H9 (cell line): ENCODE data around the gene DAPK1. TPM values are rescaled to one million over a fixed set of nuclear protein-coding genes. Genes with fewer than 3 reads are reported as not detected.
A peak's percentile ranks its signal among the peaks of the same experiment; 100 is the strongest.

Experiments used
- DNase-seq: peaks from one replicate; pipeline ENCODE4 v3.0.0-alpha.2; 2017
- H2AFZ ChIP-seq: one replicate; pipeline ENCODE4 v1.6.1; 2013; ENCODE audit warnings: mild to moderate bottlenecking, low read length, control low read depth, moderate library complexity
- H2AK5ac ChIP-seq: 2 replicates; pipeline ENCODE4 v1.6.1; 2013; ENCODE audit warnings: low read length, control low read depth, mixed read lengths; ENCODE audit not compliant: insufficient read length
- H2BK120ac ChIP-seq: one replicate; pipeline ENCODE4 v1.6.1; 2013; ENCODE audit warnings: low read depth, mild to moderate bottlenecking, low read length, control low read depth, inconsistent platforms; ENCODE audit not compliant: poor library complexity, severe bottlenecking
- H2BK12ac ChIP-seq: 2 replicates; pipeline ENCODE4 v1.6.1; 2013; ENCODE audit warnings: low read length, control low read depth, mixed read lengths, low read depth; ENCODE audit not compliant: insufficient read length
- H2BK15ac ChIP-seq: 2 replicates; pipeline ENCODE4 v1.6.1; 2013; ENCODE audit warnings: low read depth, low read length, control low read depth
- H2BK20ac ChIP-seq: one replicate; pipeline ENCODE4 v1.6.1; 2013; ENCODE audit warnings: low read depth, mild to moderate bottlenecking, low read length, control low read depth, inconsistent platforms; ENCODE audit not compliant: poor library complexity, severe bottlenecking
- H2BK5ac ChIP-seq: 2 replicates; pipeline ENCODE4 v1.6.1; 2013; ENCODE audit warnings: low read length, control low read depth, mixed read lengths; ENCODE audit not compliant: insufficient read length
- H3K14ac ChIP-seq: 2 replicates; pipeline ENCODE4 v1.6.1; 2013; ENCODE audit warnings: low read length, control low read depth; ENCODE audit not compliant: insufficient read depth
- H3K18ac ChIP-seq: 2 replicates; pipeline ENCODE4 v1.6.1; 2013; ENCODE audit warnings: low read depth, mild to moderate bottlenecking, mixed read lengths, low read length, control low read depth; ENCODE audit not compliant: insufficient read length
- H3K23ac ChIP-seq: 2 replicates; pipeline ENCODE4 v1.6.1; 2013; ENCODE audit warnings: low read length, control low read depth, mixed read lengths, low read depth; ENCODE audit not compliant: insufficient read length
- H3K23me2 ChIP-seq: 2 replicates; pipeline ENCODE4 v1.6.1; 2013; ENCODE audit warnings: low read depth, mild to moderate bottlenecking, mixed read lengths, low read length, control low read depth; ENCODE audit not compliant: insufficient read length, poor library complexity, severe bottlenecking
- H3K27ac ChIP-seq: 2 replicates; pipeline ENCODE4 v1.5.1; 2013; ENCODE audit warnings: low read length, control low read depth, mixed read lengths, low read depth; ENCODE audit not compliant: insufficient read length
- H3K27me3 ChIP-seq: 2 replicates; pipeline ENCODE4 v1.6.1; 2013; ENCODE audit warnings: low read length, control low read depth, inconsistent platforms; ENCODE audit not compliant: insufficient read depth
- H3K4ac ChIP-seq: 2 replicates; pipeline ENCODE4 v1.6.1; 2013; ENCODE audit warnings: low read depth, mild to moderate bottlenecking, control low read depth, inconsistent platforms, low read length, moderate library complexity
- H3K4me1 ChIP-seq: 2 replicates; pipeline ENCODE4 v1.6.1; 2013; ENCODE audit warnings: low read length, control low read depth, inconsistent platforms; ENCODE audit not compliant: insufficient read depth
- H3K4me2 ChIP-seq: 2 replicates; pipeline ENCODE4 v1.6.1; 2013; ENCODE audit warnings: low read length, control low read depth, mixed read lengths; ENCODE audit not compliant: insufficient read length, insufficient read depth
- H3K56ac ChIP-seq: 2 replicates; pipeline ENCODE4 v1.6.1; 2013; ENCODE audit warnings: low read depth, mild to moderate bottlenecking, mixed read lengths, low read length, control low read depth; ENCODE audit not compliant: insufficient read length
- H3K79me1 ChIP-seq: 2 replicates; pipeline ENCODE4 v1.6.1; 2013; ENCODE audit warnings: low read depth, mild to moderate bottlenecking, moderate library complexity, low read length, control low read depth, inconsistent platforms; ENCODE audit not compliant: insufficient read depth, poor library complexity, severe bottlenecking
- H3K79me2 ChIP-seq: 2 replicates; pipeline ENCODE4 v1.6.1; 2013; ENCODE audit warnings: low read length, control low read depth, inconsistent platforms; ENCODE audit not compliant: insufficient read depth
- H3K9ac ChIP-seq: 2 replicates; pipeline ENCODE4 v1.6.1; 2013; ENCODE audit warnings: low read length, control low read depth, mixed read lengths; ENCODE audit not compliant: insufficient read length; ENCODE audit errors: extremely low read depth
- H3K9me3 ChIP-seq: one replicate; pipeline ENCODE4 v1.6.1; 2013; ENCODE audit warnings: low read depth, low read length, inconsistent platforms; ENCODE audit not compliant: control insufficient read depth
- H3T11ph ChIP-seq: one replicate; pipeline ENCODE4 v1.6.1; 2013; ENCODE audit warnings: mild to moderate bottlenecking, low read length, control low read depth, inconsistent platforms
- H4K20me1 ChIP-seq: one replicate; pipeline ENCODE4 v1.6.1; 2013; ENCODE audit not compliant: control insufficient read depth, insufficient read length, insufficient read depth
- H4K5ac ChIP-seq: 2 replicates; pipeline ENCODE4 v1.6.1; 2013; ENCODE audit warnings: low read depth, mild to moderate bottlenecking, mixed read lengths, low read length, control low read depth; ENCODE audit not compliant: insufficient read length
- H4K8ac ChIP-seq: replicated peaks from 2 replicates; pipeline ENCODE4 v1.6.1; 2013; ENCODE audit warnings: low read length, control low read depth, mixed read lengths, low read depth; ENCODE audit not compliant: insufficient read length
- H4K91ac ChIP-seq: 2 replicates; pipeline ENCODE4 v1.6.1; 2013; ENCODE audit warnings: low read depth, mild to moderate bottlenecking, moderate library complexity, mixed read lengths, low read length, control low read depth; ENCODE audit not compliant: insufficient read length
- H3K27ac Mint-ChIP-seq, 3 experiments: 2 replicates in 2 of 3; 3 replicates in 1 of 3; pipeline ENCODE4 v1.8.0; 2020 to 2021; ENCODE audit warnings: mixed read lengths in 3 of 3, mild to moderate bottlenecking in 1 of 3, moderate library complexity in 1 of 3
- H3K27me3 Mint-ChIP-seq: 2 replicates; pipeline ENCODE4 v1.8.0; 2021; ENCODE audit warnings: low read depth, mild to moderate bottlenecking, moderate library complexity, mixed read lengths
- H3K36me3 Mint-ChIP-seq, 3 experiments: 2 replicates in 2 of 3; 3 replicates in 1 of 3; pipeline ENCODE4 v1.8.0; 2020 to 2021; ENCODE audit warnings: low read depth in 3 of 3, mixed read lengths in 3 of 3; ENCODE audit not compliant: insufficient read depth in 1 of 3
- H3K4me1 Mint-ChIP-seq, 2 experiments: 2 replicates each; pipeline ENCODE4 v1.8.0; 2020; ENCODE audit warnings: mixed read lengths in 2 of 2
- H3K4me3 Mint-ChIP-seq, 2 experiments: 2 replicates in 1 of 2; 3 replicates in 1 of 2; pipeline ENCODE4 v1.8.0; 2020 to 2021; ENCODE audit warnings: mild to moderate bottlenecking in 2 of 2, mixed read lengths in 2 of 2, moderate library complexity in 1 of 2
- H3K9me3 Mint-ChIP-seq, 2 experiments: 2 replicates in 1 of 2; 3 replicates in 1 of 2; pipeline ENCODE4 v1.8.0; 2020; ENCODE audit warnings: mild to moderate bottlenecking in 2 of 2, mixed read lengths in 2 of 2, moderate library complexity in 1 of 2
- CTCF ChIP-seq: fragments of 200-600 bp; sonication (generic); conservative IDR thresholded peaks from 3 replicates; pipeline ENCODE4 v1.8.0; 2021; ENCODE audit warnings: antibody characterized with exemption, mild to moderate bottlenecking
- WGBS: extraction: QIAGEN DNeasy Blood & Tissue Kit; methylation state at CpG from one replicate; pipeline ENCODE4 v1.1.7; 2013; ENCODE audit warnings: missing lambda C conversion rate, low lambda C conversion rate, mixed read lengths; ENCODE audit not compliant: insufficient read length; ENCODE audit errors: extremely low coverage; 5-methylcytosine and 5-hydroxymethylcytosine counted together
- total RNA-seq: library from RNA; stranded (reverse); gene quantifications from 2 replicates; pipeline ENCODE4 v1.2.1, GENCODE V29; 2021

DAPK1 gene
- total RNA-seq, 1 experiment from 2014 or later = 79.4 TPM

GRCh38 chr9:87668222-87668621 lies 170.6 kb downstream of the DAPK1 start:
- Histone ChIP-seq H4K8ac (no peak overlapping the region), H2AFZ (no peak overlapping the region), H3K9ac (no peak overlapping the region), H3T11ph (no peak overlapping the region), H4K91ac (no peak overlapping the region), H3K18ac (no peak overlapping the region), H3K14ac (no peak overlapping the region), H4K5ac (no peak overlapping the region), H3K4me2 (no peak overlapping the region), H2BK120ac (no peak overlapping the region), H3K27ac (no peak overlapping the region), H2BK5ac (no peak overlapping the region), H3K23ac (no peak overlapping the region), H2BK15ac (no peak overlapping the region), H3K27me3 (no peaks in the 10 kb centered on the region), H3K4ac (no peak overlapping the region), H3K23me2 (no peaks in the 10 kb centered on the region), H3K56ac (no peak overlapping the region), H2BK20ac (no peak overlapping the region), H2BK12ac (no peak overlapping the region), H3K4me1 (no peaks in the 10 kb centered on the region), H3K79me2 (no peaks in the 10 kb centered on the region), H3K79me1 (no peaks in the 10 kb centered on the region), H3K9me3 (peaks cover 4% of the 10 kb centered on the region), H2AK5ac (no peak overlapping the region), H4K20me1 (peaks cover 3% of the 10 kb centered on the region)
- Mint-ChIP-seq H3K9me3 (peaks cover 31 to 34% of the 10 kb centered on the region in 2 experiments), H3K27ac (no peak overlapping the region), H3K4me1 (0 out of 4 replicates have a peak, but pooled peaks cover 0 to 2% of the 10 kb centered on the region in 2 experiments), H3K27me3 (no peaks in the 10 kb centered on the region; the same call in 1 of the 2 replicates), H3K36me3 (peaks cover 65 to 77% (median 70%) of the 10 kb centered on the region in 3 experiments), H3K4me3 (no peak overlapping the region)
- no CpG with 5 or more reads among the region's 8 CpGs for WGBS
- TF ChIP-seq CTCF = no peak
- DNase-seq = peak; percentile 12
